Fibroblast of skin of left quadriceps (primary cell): ENCODE measurements around the gene MDC1.
A peak's percentile ranks its signal among the peaks of the same experiment; 100 is the strongest.

Experiments used
- DNase-seq, 2 experiments: peaks; one replicate each; pipeline ENCODE4 v3.0.0-alpha.2; 2013; ENCODE audit warnings: low read depth in 2 of 2

The MDC1 gene

DNA sequence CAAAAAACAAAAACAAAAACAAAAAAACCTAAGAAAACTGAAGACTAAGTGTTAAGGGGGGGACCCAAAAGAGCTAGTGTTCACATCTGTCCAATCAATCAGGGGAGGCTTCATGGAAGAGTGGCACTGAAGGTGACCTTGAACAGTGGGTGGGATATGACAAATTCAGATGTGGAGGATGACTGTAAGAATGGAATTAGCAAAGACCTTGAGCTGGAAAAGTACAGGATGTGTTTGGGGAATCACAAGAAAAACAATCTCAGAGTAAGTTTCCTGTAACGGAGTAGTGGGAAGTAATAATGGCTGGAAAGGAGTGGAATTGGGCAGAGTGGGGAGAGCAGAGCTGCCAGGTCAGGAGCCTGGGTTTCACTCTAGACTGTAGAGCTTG lies 30.2 kb upstream of the MDC1 start:
- no peak for DNase-seq

DNA sequence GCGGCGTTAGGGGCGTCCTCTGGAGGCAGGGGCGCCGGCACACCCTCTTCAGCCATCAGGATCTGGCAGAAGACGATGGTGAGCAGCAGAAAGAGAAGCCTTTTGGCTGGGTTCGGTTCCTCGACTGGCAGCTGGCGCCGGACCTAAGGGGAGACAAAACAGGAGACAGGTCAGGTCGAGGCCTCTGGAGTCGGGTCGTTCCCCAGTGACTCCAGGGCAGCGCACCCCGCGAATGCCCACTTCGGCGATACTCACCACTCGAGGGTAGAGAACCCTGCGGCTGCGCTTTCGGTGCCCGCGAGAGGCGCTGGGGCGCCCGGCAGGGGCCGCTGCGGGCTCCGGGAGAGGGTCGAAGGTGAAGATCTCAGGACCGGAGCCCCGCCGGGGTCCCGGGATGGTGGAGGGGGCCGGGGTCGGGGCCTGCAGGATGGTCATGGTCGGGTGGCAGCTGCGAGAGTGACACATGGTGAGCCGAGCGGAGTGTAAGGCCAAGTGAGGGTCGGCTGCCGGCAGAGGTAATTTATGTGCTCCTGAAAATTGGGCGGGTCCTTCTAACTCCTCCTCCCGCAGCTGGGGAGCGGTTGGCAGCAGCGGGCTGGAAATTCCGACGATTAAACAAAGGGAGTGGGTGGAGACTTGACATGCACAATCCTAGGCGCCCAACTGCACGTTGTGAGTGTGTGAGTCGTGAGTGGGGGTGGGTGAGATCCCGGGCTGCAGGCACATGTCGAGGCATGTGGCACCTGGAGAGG lies 27.1 kb upstream of the MDC1 start, which contains the start of gene IER3:
Gene IER3, minus strand, starts transcription at position 494 of the 752 bp plus-strand sequence. Its CDS starts 29 bp downstream, at position 465.
- peak; percentile 87 for DNase-seq

DNA sequence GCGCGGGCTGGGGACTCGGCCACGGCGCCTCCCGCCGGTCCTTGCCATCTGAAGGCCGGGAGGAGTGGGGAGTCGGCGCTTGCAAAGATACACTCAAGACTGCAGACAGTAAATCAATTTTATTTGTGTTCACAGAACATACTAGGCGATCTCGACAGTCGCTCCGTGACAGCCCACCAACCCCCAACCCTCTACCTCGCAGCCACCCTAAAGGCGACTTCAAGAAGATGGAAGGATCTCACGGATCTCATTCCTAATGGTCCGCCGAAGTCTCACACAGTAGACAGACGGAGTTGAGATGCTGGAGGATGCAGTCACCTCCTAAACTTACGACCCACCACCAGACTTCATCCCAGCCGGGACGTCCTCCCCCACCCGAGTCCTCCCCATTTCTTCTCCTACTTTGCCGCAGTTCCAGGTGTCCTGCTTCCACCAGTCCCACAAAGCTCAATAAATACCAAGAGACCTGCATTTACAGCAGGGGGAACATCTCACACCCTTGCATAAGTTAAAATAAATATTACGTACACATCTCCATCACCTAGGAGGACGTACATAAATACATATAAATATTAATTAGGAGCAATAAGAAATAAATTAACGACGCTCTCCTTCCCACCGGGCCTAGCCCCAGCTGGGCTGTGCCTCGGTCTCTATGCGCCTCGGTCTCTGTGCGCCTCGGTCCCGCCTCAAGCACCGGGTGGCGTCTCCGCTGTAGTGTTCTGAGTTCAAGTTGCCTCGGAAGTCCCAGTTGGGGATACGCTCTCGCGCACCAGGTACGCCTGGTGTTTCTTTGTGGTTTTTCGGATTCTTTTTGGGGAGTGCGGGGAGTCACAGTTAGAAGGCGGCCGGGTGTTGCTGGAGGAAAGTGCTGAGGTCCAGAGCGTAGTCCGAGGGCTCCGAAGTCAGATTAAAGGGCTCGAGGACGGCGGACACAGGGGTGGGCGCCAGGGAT lies 26.3 kb upstream of the MDC1 start:
- no peak for DNase-seq

DNA sequence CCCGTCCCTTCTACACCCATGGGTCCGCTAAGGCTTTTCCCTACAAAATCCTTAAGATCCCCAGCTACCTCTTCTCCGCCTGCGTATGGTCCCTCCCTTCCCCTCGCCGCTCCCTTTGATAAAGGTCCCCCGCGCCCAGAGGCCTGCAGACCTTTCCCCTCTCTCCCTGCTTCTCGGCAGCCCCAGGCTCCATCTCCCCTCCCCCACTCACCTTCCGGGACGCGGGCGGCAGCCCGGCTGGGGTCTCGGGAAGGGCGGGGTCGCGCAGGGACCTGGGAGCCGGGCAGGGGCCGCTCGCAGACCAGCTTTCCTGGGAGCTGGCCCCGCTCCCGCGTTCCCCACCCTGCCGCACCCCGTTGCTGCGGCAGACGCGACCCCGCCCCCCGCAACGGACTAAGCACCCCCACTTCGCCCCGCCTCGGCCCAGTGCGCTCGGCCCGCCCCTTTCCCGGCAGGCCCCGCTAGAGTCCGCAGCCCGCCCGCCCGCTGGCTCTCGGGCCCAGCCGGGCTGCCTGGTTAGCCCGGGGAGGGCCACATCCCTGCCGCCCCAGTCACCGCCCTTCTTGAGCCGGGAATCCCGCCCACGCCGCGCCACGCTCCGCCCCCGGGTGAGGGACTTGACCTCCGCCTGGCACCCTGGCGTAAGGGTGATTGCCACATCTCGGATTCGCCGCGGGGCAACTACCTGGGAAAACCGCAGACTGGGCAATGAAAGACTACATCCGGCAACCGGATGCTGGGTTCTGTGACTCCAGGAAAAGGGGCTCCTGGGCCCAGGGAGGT lies 25.4 kb upstream of the MDC1 start, which contains the start of gene FLOT1:
Gene FLOT1, minus strand, starts transcription at position 372 of the 783 bp plus-strand sequence. CDS start 498 bp downstream, outside the sequence.
- peak; percentile 89 to 91 for DNase-seq

DNA sequence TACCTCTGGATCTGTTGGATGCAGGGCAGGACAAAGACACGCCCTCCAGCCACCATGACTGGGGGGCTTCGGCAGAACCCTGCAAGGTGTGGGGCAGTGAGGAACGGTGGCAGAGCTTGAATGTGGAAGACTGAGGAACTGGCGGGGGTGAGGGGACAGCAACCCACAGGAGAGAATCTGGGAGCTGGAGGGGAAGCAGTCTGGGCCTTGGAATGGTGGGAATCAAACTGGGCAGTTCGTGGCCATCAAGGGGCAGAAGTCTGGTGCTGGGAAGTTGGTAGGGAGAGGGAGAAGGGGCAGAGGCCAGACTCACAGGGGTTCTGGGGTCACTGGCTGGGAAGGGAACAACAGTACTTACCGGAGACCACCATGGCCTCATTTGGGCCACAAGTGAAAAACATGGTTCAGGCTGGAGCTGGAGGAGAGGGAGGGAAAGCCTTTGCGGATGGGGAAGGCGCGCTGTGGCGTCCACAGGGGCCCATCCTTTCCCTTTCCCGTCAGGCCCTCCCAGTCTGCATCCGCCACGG lies 24.8 kb upstream of the MDC1 start:
- DNase-seq = no peak

DNA sequence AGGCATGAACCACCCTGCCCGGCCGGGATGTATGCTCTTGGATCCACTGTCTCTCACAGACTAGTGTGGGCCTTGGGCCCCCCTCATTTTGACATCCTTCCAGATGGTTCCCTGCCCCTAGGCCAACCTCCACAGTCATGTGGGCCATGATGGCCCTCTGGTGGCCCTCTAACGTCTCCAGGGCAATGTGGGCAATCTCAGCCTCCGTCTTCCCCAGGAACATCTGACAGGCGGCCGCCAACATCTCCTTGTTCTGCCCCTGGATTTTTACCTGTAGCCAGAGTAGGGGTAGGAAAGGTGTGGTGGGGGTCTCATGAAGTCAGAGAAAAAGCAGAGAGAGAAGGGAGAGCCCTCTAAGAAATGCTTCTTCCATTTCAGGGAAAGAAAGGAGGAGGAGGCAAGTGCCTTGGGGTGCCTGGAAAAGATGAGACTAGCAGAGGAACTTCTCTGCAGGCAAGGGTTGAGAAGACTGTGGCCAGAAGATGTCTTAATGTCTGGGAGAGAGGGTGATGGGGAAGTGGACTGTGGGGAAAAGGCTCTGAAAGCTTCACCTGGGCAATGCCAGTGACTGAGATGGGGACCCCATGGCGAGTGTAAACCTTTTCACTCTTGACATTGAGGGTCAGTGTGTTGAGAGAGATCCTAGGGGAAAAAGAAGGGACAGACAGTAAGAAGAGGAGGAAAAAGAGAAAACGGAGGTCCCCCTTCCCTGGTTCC lies 24.1 kb upstream of the MDC1 start:
- no peak for DNase-seq

DNA sequence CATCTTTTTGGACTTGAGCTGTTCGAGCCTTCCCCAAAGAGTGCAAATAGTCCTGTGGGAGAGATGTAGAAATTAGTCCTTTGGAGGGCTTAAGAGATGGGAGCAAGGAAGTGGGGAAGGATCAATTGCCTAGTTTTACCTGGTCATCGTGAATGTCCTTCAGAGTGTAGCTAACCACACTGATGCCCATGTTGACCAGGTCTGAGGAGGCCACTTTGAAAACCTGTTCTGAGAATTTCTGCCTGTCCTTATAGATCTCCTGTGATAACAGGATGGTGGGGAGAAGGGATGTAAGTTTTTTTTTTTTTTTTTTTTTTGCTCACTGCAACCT lies 23.4 kb upstream of the MDC1 start:
- DNase-seq = no peak

DNA sequence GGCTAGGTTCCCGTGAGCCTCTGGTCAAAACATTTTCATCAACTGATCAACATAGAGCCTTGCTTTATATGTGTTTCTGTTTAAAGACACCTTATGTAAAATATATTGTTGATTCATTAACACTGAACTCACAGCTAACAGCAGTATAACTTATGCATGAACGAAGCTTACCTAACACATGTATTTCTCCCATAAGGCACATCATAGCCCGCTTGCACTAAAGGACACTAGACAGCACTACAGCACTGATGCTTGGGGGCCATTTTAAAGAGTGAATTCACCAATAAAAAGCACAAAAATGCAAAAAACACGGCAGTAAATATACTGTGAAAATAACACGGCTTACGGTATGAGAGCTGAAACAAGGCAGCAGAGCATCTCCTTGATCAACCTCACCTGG lies 21.5 kb upstream of the MDC1 start:
- DNase-seq = no peak

DNA sequence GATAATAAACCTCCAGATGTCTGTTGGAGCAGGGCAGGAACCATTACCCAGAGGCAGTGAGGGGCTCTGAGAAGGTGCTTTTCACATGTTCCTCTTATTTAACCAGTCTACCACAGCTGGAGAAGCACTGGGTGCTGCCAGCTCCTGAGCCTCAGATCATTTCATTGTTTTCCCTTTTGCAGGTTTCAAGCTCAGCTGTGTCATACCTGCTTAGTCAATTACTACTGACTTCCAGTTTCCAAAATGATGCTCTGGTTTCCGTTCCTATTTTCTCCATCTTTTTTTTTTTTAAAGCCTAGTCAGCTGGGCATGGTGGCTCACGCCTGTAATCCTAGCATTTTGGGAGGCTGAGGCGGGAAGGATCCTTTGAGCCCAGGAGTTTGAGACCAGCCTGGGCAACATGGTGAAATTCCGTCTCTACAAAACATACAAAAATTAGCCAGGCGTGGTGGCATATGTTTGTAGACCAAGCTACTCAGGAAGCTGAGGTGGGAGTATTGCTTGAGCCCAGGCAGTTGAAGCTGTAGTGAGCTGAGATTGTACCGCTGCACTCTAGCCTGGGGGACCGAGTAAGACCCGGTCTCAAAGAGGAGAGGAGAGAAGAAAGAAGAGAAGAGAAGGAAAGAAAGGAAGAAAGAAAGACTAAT lies 18.7 kb upstream of the MDC1 start:
- no peak for DNase-seq

DNA sequence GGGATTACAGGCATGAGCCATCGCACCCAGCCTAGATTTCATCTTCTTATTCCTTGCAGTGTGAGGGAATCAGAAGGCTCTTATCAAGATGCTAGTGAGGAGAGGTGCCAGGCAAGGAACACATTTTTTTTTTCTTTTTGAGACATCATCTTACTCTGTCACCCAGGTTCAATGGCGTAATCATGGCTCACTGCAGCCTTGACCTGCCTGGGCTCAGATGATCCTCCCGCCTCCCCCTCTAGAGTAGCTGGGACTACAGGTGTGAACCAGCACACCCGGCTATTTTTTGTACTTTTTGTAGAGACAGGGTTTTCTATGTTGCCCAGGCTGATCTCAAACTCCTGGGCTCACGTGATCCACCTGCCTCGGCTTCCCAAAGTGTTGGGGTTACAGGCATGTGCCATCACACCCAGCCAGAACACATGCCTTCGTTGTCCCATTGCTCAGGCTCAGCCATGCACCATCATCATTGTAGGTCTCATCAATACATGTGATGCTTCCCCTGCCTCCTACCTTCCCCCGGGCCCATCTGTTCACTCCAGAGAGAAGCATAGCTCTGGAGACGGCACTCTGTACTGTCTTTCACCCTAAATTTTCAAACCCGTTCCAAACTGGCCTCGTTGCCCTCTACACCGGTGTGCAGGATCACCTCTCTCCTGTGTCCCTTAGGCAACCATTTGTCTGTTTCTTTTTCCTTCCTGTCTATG lies 15.3 kb upstream of the MDC1 start:
- no peak for DNase-seq

DNA sequence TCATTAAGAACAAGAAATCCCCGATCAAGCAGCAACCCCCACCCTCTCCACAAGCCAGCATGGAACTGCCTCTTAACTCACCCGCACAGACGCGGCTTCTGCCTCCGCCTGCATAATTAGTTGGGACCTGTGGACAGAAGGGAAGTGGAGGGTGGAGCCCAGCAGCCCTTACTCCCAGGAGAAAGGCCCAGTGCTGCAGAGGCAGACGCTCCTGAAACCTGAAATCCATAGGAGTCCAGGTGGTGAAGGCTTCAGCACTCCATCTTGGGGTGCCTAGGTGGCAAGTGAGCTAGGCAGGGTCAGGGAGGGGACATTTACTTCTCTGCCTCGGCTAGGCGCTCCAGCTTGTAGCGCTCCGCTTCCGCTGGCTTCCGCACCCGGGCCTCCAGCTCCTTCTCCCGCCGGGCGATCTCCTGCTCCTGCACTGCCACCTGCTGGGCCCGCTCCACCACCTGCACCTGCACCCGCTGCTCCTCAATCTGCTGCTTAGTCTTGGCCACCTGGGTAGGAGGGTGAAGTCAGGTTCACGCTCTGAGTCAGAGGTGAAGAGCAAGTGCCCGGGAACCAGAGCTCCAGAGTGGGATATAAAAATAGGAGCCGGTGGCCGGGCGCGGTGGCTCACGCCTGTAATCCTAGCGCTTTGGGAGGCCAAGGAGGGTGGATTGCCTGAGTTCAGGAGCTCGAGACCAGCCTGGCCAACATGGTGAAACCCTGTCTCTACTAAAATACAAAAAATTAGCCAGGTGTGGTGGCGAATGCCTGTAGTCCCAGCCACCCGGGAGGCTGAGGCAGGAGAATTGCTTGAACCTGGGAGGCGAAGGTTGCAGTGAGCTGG lies 13.7 kb upstream of the MDC1 start:
- DNase-seq = no peak

DNA sequence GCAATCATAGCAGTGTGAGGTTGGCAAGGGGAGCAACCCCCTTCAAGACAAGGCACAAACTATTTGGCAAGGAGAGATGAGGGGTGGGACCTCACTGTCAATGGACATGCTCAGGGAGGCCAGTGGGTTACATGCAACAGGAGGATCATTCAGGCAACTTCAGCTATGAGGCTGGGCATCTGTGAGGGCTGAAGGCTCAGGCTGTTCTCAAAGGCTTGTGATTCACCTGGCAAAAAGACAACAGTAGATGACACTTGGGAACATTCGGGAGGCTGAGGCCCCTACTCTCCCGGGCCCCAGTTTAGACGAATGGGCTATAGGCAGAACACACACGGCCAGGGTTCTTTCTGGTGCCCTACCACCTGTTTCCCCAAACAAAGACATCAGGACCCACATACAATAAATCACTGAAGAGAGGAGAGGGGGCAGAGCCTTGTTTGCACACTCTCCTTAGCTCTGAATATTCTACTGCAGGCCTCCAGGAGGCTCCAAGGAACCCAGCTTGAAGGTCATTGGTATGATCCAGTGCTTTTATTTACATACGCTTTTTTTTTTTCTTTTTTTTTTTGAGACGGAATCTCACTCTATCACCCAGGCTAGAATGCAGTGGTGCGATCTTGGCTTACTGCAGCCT lies 11.0 kb upstream of the MDC1 start:
- no peak for DNase-seq

DNA sequence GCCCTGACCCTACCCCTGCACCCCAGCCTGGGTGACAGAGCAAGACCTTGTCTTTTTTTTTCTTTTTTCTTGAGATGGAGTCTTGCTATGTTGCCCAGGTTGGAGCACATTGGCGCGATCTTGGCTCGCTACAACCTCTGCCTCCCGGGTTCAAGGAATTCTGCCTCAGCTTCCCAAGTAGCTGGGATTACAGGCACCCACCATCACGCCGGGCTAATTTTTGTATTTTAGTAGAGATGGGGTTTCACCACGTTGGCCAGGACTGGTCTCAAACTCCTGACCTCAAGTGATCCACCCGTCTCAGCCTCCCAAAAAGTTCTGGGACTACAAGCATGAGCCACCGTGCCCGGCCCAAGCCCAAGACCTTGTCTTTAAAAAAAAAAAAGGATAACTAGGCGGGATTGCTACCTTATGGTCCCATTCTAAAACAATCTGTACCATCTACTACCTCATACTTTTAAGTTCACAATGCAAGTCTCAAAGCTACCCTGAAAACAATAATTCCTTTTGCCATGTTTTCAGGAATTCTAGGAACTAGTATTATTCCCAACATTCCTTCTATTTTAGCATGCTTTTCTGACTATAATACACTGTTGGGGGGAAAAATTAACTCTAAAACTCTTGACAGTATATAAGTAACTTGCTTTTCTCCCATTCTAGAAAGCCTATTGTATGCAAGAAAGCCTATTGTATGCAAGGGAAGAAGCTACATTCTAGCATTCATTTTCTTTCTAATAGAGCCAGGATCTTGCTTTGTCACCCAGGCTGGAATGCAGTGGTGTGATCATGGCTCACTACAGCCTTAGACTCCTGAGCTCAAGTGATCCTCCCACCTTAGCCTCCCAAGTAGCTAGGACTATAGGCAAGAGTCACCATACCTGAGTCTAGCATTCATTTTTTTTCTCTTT lies 9.7 kb upstream of the MDC1 start:
- no peak for DNase-seq

DNA sequence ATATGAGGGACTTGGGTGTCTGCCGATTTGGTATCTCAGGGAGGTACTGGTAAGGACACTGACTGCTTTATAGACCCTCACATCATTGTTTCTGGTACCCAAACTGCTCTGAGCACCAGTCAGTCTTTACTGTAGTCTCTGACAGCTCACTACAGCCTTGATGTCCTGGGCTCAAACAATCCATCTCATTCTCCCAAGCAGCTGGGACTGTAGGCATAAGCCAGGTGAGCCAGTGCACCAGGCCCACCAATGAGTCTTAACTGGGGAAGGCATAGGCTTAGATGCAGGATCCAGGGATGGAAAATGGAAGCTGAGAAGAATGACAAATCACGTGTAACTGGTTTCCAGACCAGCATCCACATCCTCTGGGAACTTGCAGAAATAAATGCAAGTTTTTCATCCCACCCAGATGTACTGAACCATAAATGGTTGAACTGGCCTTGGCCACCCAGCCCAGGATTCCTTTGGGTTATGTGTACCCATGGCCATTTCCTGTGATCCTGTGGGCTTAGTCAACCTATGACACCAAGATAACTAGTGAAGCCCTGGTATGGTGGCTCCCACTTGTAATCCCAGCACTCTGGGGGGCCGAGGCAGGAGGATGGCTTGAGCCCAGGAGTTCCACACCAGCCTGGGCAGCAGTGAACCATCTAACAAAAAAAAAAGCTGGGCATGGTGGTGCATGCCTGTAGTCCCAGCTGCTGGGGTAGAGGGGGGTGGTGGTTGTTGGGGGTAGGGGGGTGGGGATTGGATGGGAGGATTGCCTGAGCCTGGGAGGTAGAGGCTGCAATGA lies 8.8 kb upstream of the MDC1 start:
- no peak for DNase-seq

DNA sequence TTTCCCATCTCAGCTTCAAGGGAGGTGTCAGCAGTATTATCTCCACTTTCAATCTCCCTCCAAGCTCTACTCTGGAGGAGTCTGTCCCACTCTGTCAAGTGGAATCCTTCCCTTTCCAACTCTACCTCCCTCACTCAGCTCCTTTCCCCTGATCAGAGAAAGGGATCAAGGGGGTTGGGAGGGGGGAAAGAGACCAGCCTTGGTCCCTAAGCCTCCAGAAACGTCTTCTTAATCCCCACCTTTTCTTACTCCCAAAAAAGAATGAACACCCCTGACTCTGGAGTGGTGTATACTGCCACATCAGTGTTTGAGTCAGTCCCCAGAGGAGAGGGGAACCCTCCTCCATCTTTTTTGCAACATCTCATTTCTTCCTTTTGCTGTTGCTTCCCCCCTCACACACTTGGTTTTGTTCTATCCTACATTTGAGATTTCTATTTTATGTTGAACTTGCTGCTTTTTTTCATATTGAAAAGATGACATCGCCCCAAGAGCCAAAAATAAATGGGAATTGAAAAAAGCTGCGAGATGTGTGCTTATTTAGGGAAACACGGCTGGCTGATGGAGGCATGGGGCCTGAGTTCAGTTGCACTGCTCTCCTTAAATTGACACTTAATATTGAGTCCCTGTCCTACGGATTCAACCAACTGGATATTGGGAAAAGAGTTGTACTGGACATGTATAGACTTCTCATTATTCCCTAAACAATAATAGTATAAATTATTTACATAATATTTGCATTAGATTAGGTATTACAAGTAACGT lies 8.0 kb upstream of the MDC1 start:
- DNase-seq = no peak
